ENCODE results near the gene PEX16.

PEX16 gene

GRCh38 chr11:45931739-45932138 lies 14.1 kb upstream of the PEX16 start:
- DNase-seq (ENCODE audit: low read depth in 1 of 2, low spot score in 1 of 2), result no peak

GRCh38 chr11:45930951-45931570 lies 13.4 kb upstream of the PEX16 start:
- DNase-seq (ENCODE audit: low read depth in 1 of 2, low spot score in 1 of 2), result no peak

DNA sequence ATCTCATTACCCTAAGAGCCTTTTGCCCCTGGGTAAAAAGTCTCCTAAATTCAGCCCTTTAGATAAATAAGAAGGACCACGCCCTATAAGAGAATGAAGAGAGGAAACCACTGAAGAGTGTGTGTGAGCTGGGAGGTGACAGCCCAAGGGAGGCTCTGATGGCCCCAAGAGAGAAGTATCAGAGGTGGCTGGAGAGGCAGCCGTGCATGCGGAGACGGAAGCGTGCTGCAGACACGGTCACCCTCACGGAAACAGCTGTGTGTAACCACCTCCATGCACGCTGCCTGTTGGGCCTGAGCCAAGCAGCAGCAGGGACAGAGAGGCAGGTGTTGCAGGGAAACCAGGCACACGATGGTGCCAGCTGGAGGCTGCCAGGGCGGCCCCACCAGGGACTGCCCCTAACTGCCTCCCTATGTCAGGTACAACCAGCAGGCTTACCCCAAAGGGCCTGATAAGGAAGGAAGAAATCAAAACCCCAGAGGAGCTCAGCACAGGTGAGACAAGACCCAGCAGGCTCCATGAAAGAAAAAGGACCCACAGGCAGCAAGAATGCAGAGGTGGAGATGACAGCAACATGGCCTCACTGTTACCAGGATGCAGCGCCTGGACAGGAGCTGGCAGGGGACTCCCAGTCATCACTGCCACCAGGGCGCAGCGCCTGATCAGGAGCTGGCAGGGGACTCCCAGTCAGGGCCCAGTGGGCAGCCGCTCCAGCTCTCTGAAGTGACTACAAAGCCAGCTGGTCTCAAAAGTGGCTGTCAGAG lies 12.5 kb upstream of the PEX16 start:
- no peak for DNase-seq (ENCODE audit: low read depth in 1 of 2, low spot score in 1 of 2)

GRCh38 chr11:45929486-45930030 lies 11.9 kb upstream of the PEX16 start:
- no peak for DNase-seq (ENCODE audit: low read depth in 1 of 2, low spot score in 1 of 2)

DNA sequence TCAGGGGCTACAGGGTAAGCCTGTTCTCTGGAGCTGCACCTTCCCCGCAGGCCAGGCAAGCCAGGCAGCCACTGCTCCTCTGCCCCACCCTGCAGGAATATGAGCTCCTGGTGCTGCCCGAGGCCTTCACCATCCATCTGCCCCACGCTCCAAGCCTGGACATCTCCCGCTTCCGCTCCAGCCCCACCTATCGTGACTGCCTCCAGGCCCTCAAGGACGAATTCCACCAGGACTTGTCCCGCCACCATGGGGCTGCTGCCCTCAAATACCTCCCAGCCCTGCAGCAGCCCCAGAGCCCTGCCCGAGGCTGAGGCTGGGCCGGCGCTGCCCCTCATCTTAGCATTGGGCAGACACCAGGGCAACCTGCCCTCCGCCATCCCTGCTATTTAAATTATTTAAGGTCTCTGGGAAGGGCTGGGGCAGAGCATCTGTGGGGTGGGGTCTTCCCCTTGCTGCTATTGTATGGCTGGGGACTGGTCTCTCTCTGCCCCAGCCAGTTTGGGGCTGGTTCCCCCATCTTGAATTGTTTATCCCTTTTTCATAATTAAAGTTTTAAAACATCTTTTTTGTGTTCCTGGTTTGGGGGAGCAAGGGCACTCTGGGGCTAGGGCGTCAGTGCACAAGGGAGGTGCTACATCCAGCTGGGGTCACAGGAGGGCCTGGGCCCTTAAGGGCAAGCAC lies 11.0 kb upstream of the PEX16 start:
- DNase-seq (ENCODE audit: low read depth in 1 of 2, low spot score in 1 of 2), result no peak

GRCh38 chr11:45927684-45928413 lies 10.2 kb upstream of the PEX16 start:
- DNase-seq (ENCODE audit: low read depth in 1 of 2, low spot score in 1 of 2), result no peak

- DNase-seq (ENCODE audit: low read depth in 1 of 2, low spot score in 1 of 2), result no peak
Observed at GRCh38 chr11:45927332-45927683, 9.6 kb upstream of the PEX16 start.

- DNase-seq (ENCODE audit: low read depth in 1 of 2, low spot score in 1 of 2), result no peak
Observed at GRCh38 chr11:45926536-45927331, 9.1 kb upstream of the PEX16 start.

DNA sequence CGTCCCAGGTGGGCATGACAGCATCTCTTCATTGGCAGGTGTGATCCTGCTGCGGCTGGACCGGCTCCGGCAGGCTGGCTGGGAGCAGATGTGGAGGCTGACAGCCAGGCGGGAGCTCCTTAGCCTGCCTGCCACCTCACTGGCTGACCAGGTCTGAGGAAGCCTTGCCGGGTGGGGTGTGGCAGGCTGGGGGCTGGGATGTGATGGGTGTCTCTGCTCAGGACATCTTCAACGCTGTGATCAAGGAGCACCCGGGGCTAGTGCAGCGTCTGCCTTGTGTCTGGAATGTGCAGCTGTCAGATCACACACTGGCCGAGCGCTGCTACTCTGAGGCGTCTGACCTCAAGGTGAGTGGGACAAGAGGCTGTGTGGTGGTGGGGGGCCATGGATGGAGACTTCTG lies 8.3 kb upstream of the PEX16 start:
- no peak for DNase-seq (ENCODE audit: low read depth in 1 of 2, low spot score in 1 of 2)

DNA sequence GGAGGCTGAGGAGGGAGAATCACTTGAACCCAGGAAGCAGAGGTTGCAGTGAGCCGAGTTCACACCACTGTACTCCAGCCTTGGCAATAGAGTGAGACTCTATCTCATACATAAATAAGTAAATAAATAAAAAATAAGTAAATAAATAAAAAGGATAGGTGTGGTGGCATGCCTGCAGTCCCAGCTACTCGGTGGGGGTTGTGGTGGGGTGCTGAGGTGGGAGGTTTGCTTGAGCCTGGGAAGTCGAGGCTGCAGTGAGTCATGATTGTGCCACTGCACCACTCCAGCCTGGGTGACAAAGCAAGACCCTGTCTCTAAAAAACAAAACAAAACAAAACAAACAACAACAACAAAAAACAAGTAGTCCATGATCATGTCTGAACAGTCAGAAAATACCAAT lies 7.9 kb upstream of the PEX16 start:
- no peak for DNase-seq (ENCODE audit: low read depth in 1 of 2, low spot score in 1 of 2)

DNA sequence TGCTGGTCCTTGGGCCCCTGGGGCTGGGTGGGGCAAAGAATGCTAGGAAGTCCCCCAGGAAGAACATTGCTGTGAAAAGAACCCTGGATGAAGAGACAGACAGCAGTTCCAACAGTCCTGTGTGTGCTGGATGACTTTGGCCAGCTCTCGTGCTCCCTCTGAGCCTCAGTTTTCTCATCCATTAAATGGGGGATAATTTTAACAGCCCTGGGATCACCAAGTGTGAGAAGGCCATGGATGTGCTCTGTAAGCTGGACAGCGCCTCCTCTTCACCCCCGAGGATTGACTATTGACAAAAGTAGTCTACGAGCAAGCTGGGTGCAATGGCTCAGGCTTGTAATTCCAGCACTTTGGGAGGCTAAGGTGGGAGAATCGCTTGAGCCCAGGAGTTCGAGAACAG lies 7.2 kb upstream of the PEX16 start:
- no peak for DNase-seq (ENCODE audit: low read depth in 1 of 2, low spot score in 1 of 2)

GRCh38 chr11:45924036-45924915 lies 6.6 kb upstream of the PEX16 start:
- no peak for DNase-seq (ENCODE audit: low read depth in 1 of 2, low spot score in 1 of 2)

DNA sequence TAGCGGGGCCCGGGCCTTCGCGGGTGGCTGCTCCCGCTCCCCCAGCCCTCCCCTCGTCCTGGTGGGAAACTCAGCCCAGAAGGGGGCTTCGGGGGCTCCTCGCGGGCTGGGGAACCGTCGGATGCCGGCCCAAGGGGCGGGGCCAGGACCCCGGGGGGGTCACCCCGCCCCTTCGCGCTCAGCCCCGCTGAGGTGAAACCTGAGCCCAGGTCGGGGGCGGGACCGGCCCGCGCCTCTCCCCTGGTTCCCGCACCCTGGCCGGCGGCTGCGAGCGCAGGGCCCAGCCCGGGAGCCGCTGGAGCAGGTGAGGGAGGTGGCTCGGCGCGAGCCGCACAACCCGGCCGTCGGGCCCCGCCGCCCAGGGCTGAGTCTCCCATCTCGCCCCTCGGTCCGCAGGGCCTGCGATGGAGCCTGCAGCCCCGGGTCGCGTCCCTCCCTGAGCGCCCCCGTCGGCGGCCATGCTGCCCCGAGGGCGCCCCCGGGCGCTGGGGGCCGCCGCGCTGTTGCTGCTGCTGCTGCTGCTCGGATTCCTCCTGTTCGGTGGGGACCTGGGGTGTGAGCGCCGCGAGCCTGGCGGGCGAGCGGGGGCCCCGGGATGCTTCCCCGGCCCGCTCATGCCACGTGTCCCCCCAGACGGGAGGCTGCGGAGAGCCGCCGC lies 4.9 kb upstream of the PEX16 start, which contains the start of gene LARGE2:
LARGE2 (plus strand) TSS at position 232 of the 658 bp plus-strand sequence; CDS start at position 459, 227 bp downstream.
- no peak for DNase-seq (ENCODE audit: low read depth in 1 of 2, low spot score in 1 of 2)

- DNase-seq (ENCODE audit: low read depth in 1 of 2, low spot score in 1 of 2), result no peak
Observed at GRCh38 chr11:45921561-45922424, 4.1 kb upstream of the PEX16 start.

DNA sequence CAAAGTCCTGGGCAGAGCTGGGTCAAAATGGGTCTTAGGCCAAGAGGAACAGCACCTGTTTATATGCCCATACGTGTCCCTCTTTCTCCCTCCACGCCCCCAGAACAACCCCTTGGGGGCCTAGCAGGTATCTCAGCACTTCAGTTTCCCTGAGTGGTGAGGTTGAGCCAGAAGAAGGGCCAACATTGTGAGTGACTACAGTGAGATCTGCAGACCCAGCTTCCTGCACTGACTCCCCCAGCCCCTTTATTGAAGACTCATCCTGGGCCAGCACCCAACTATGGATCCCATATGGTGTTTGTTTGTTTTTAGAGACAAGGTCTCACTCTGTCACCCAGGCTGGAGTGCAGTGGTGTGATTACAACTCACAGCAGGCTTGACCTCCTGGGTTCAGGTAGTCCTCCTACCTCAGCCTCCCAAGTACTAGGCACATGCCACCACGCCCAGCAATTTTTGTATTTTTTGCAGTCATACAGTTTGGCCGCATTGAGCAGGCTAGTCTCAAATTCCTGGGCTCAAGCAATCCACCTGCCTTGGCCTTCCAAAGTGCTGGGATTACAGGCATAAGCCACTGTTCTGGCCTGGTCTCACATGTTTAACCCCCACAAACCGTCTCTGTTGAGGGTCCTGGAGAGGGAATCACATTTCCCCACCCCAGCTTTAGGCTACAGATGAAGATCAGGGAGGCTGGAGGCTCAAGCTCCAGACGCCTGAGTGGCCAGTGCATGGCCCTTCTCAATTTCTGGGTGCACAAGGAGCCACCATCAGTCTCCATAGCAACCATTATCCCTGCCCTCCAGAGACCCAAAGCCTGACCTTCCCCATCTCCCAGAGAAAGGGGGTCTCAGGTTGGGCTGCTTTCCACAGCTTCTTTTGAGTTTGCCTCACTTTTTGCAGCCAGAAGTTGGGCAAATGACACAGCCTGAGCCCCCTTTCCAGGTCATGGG lies 3.1 kb upstream of the PEX16 start:
- DNase-seq (ENCODE audit: low read depth in 1 of 2, low spot score in 1 of 2), result no peak

DNA sequence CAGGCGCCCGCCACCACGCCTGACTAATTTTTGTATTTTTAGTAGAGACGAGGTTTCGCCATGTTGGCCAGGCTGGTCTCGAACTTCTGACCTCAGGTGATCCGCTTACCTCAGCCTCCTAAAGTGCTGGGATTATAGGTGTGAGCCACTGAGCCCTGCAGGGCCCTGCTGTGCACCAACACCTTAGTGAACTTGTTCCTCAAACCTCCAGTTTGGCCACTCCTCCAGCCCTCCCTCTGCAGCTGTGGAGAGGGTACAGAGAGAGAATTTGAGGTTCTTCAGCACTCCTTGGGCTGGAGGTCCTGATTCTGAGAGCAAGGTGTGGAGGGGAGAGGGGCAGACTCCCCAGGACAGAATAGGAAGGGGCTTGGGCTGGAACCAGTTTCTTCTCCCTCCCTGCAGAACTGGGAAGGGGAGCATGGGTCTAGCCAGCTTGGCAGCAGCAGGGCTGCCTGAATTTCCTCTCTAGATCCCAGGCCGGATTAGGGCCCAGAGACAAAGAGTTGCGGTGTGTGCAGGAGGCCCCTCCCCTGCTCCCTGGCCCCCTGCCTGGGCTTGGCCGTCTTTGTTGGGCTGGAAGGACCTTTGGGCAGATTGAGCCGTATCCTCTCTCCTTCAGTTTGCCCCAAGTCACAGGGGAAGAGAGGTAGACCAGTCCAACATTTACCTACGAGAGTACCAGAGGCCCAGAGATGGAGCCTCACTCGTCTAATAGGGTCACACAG lies 2.3 kb upstream of the PEX16 start:
- DNase-seq (ENCODE audit: low read depth in 1 of 2, low spot score in 1 of 2), result no peak

All from activated CD4-positive, alpha-beta T cell treated with anti-CD3 and anti-CD28 coated beads, Interleukin-2, amount 50 U/mL, for 24 hours (primary cell).